ENCODE results near the gene UBTF.

UBTF gene

DNA sequence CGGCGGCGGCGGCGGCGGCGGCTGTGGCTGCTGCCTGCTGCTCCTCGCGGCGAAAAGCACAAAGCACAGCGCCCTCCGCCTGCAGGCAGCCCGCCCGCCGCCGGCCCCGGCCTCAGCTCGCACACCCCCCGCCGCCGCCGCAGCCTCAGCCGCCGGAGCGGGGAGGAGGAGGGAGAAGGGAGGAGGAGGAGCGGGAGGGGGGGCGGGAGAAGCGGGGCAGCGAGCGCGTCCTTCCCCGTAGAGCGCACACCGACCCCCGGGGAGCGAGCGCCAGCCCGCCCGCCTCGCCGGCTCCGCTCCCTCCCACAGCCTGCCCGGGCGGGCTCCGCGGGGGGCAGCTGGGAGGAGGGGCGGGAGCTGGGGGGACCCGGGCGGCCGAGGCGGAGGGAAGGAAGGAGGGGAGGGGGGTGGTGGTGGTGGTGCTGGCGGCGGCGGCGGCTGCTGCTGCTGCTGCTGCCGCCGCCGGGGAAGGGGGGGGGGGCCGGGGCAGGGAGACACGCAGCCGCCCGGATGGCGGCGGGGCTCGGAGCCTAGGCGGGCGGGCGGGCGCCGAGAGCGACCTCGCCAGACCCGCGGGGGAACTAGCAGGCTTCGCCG lies at the start of gene UBTF:
TSS of gene UBTF (minus strand) at position 60 of the 597 bp plus-strand sequence. CDS start 1,446 bp downstream, outside the sequence.
- peak; percentile 84 for DNase-seq

GRCh38 chr17:44268709-44269534 lies 49.4 kb upstream of the UBTF start:
- no peak for DNase-seq

DNA sequence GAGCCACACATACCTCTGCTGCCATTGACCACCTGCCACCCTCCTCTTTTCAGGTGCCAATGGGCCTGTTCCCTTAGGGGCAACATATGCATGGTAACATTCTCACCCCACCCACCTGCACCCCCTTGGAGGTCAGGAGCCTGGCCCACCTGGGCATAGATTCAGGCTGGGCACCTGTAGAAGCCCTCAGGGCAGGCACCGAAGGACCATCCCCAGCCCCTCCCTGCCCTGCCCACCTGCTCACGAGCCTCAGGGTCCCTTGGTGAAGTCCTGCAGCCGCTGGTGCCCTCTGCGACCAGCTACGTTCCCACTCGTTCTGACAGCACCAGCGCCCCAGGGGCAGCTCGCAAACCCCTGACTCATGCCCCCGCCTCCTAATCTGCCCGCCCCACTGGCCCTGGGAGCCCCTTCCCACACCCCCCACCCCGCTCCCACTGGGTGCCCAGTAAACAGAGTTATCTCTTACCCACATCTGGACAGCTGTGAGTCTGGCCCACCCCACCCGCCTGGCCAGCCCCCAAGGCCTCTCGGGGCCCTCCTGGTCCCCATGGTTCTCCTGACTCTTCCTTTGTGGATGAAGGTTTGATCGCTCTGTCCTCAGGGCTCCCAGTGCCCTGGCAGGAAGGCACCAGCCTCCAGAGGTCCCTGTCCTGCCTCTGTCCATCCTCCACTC lies 48.5 kb upstream of the UBTF start, which contains the start of gene SLC4A1:
TSS of gene SLC4A1 (minus strand) at position 318 of the 673 bp plus-strand sequence. CDS start 5,269 bp downstream, outside the sequence.
- no peak for DNase-seq

DNA sequence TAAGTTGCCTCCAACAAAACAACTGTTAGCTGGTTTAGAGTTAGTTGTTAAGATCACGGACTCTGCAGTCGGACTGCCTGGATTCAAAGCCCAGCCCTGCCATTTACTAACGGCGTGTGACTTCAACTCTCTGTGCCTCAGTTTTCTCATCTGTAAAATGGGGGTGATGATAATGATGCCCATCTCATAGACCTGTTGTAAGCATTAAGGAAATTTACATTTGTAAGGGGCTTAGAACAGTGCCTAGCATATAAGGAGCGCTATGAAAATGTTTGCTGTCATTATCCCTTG lies 47.6 kb upstream of the UBTF start:
- no peak for DNase-seq

DNA sequence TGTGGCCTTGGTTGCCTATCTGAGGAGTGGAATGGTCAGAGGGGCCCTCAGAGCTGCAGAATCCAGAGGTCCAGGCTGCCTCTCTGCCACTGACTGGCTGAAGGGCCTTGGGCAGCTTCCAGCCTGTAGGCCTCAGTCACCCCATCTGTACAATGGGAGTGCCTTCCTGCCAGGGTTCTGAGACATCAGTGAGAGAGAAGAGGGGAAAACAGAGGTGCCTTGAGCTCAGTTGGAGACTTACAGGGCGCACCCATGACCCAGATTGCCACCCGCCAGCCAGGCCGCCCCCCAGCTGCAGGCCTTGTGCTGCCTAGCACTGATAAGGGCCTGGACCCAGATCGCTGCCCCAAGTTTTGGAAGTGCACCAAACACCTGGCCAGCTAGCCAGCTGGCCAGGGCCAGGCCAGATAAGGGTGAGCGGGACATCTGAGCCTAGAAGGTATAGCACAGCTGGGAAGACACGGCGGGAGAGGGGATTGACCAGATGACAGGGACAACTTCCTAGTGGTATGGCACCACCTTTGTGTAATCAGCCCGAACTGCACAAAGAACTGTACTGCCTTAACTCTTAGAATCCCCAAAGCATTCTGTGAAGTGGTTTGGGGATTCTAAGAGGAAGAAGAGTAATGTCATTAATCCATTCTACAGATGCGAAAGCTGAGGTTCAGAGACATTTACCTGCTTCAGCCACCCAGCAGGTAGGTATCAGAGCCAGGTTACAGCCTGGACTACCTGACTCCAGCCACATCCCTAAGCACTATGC lies 47.1 kb upstream of the UBTF start:
- no peak for DNase-seq

DNA sequence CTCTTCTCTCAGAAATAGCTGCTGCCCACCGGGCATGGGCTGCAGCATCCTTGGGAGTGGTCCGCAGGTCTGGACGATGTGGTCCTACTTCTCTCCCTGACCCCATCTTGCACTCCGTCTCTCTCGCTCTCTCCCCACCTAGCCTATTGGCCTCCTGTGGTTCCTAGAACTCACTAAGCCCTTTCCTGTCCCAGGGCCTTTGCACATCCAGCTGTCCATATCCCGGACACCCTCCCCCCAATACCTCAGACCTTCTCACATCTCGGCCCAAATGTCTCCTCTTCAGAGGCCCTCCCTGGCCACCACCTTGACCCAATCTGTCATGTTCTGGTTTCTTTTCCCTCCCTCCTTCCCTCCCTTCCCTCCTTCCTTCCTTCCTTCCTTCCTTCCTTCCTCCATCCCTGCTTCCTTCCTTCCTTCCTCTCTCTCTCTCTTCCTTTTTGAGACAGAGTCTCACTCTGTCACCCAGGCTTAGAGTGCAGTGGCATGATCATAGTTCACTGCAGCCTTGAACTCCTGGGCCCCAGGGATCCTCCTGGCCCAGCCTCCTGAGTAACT lies 43.9 kb upstream of the UBTF start:
- no peak for DNase-seq

- no peak for DNase-seq
Observed at GRCh38 chr17:44262654-44263225, 43.3 kb upstream of the UBTF start.

- DNase-seq = no peak
Observed at GRCh38 chr17:44260296-44260695, 40.8 kb upstream of the UBTF start.

DNA sequence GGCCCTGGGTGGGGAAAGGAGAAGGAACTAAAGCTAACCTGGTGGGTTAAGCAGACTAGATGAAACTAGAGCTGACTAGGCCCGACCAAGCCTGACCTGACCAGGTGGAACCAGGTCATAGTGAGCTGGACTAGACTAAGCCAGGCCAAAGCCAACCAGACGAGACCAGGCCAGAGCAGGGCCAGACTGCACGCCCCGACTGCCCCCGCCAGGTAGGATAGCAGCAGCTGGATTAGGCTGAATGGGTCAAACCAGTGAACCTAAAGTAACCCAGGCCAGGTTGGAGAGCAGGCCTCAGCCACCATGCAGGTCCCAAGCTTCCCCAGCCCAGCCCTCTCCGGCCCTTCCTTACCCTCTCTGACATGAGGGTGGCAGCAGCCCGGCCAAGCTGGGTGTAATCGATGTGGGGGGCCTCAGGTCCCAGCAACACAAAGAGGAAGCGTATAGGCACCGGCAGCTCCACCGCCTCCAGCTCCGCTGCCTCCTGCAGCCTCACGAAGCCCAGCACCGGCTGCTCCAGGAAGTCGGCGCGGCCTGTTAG lies 39.4 kb upstream of the UBTF start:
- no peak for DNase-seq

GRCh38 chr17:44257815-44258760 lies 38.6 kb upstream of the UBTF start:
- DNase-seq = no peak

GRCh38 chr17:44256671-44257070 lies 37.2 kb upstream of the UBTF start:
- DNase-seq = no peak

DNA sequence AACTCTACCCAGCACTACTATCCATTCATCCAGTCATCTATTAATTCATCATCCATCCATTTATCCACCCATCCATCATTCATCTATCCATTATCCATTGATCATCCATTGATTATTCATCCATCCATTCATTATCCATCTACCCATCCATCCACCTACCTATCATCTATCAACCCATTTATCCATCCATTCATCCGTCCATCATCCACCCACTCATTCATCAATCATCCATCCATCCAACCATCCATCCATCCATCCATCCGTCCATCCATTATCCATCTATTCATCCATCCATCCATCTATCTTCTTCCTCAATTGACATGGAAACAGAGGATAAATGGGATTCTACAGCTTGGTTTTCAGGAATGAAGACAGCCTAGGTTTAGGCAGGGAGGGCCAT lies 36.4 kb upstream of the UBTF start:
- DNase-seq = no peak

DNA sequence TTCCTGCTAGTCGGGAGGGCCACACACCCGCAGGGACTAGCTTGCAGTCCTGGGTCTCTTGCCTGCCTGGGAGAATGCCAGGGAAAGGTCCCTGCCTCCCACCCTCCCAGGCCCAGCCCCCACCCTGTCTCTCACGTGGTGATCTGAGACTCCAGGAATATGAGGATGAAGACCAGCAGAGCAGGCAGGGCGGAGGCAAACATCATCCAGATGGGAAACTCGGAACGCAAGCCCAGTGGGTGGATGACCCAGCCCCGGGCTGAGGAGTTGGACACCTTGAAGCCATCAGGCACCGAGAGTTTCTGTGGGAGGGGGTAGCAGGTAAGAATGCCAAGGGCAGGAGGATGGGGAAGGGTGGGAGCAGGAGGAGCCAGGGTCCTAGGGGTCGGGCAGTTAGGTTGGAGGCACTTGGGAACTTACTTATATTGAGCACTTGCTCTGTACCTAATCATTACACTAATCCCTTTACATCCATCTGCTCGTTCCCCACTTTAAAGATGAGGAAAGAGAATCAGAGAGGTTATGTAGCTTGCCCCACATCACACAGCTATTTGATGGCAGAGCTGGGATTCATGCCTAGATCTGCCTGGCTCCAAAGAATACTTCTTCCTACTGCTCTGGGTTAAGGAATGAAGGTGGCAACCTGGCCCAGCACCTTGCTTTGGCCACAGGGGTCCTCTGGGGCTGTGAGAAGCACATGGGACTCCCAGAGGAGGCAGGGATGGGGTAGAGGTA lies 35.1 kb upstream of the UBTF start:
- DNase-seq = no peak

GRCh38 chr17:44253006-44253405 lies 33.5 kb upstream of the UBTF start:
- DNase-seq = no peak

GRCh38 chr17:44251062-44251461 lies 31.6 kb upstream of the UBTF start:
- DNase-seq = no peak

DNA sequence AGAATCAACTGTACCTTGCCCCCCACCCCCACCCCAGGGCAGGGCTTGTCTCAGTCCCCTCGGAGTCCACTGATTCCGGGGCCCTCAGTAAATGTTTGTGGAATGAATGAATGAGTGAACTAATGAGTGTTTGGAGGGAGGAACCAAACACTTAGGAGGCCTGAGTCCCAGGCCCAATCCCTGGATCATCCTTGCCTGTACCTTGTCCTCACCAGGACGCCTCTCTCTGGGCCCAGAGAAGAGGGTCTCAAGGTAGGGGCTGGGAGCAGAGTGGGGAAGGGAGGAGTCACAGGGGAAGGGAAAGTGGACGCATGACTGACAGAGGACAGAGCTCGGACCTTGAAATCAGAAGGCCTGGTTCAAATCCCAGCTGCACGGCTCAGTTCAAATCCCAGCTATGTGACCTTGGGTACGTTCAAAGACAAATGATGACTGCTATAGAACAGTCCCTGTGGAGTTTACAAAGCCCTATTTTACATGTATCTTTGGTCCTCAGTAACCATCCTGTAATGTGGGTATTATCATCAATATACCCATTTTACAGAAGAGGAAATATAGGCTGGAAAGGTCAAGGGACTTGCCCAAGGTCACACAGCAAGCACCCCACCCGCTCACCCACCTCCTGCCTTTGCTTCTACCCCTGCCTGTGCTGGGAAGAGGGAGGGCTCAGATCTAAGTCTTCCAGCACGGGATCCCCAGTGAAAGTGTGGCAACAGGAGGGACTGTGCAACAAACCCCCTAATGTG lies 30.2 kb upstream of the UBTF start:
- DNase-seq = no peak

- no peak for DNase-seq
Observed at GRCh38 chr17:44247876-44248736, 28.6 kb upstream of the UBTF start.

DNA sequence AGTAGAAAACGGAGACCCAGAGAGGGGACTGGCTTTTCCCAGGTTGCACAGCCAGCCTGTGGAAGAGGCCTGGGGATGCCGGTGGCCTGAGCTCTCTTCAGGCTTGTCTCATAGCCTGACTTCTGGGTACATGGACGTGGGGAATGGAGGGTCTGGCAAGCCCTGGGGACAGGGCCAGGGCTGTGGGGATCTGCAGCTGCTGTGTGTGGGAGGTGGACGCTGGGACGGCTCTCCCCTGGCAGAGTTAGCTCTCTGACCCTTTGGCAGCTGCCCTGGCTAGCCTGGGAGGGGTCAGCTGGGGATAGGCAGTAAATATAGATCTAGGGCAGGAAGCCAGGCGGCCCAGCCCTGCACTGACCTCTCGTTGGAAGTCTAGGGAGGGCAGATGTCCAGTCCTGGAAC lies 28.0 kb upstream of the UBTF start:
- DNase-seq = no peak
